Measurements from ENCODE around the gene RNF167.

Gene RNF167

DNA sequence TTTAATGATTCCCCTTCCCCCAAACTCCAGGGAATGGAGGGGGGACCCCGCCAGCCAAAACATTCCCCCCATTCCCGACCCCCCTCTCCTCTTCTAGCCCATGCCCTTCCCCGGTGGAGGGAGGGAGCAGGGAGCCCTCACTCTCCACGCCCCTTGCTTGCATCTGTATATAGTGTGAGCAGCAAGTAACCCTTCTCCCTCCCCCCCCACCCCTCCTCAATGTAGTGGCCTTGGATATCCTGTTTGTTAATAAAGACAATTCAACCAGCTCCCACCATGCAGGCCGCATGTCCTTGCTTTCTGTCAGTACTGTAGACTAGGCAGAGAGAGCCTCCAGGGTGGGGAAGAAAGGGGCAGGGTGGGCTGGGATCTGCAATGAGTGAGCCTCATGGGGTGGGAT is 42.3 kb upstream of the RNF167 start:
- Histone ChIP-seq H2AFZ (ENCODE audit: low read length) (no peak overlapping the region), H3F3A (ENCODE audit: low read depth) (no peaks in the 10 kb centered on the region), H3K9me2 (replicated peaks; ENCODE audit: low read depth, low read length) (no peaks in the 10 kb centered on the region), H3K4me3 (ENCODE audit: low read length, poor library complexity, severe bottlenecking) (no peak overlapping the region), H3K36me3 (ENCODE audit: insufficient read depth, low read length) (peaks cover 15% of the 10 kb centered on the region; the same call in 1 of the 2 replicates), H3K27me3 (ENCODE audit: insufficient read depth, low read length, poor library complexity, severe bottlenecking) (no peaks in the 10 kb centered on the region), H4K20me1 (ENCODE audit: insufficient read depth, low read length, poor library complexity, severe bottlenecking) (no peaks in the 10 kb centered on the region), H3K9me3 (ENCODE audit: insufficient read depth, low read depth, low read length) (no peaks in the 10 kb centered on the region), H3K4me2 (ENCODE audit: low read depth, low read length, poor library complexity, severe bottlenecking) (no peak overlapping the region), H3K79me2 (ENCODE audit: insufficient read depth, low read length) (no peaks in the 10 kb centered on the region), H3K4me1 (ENCODE audit: insufficient read depth, low read length, poor library complexity, severe bottlenecking) (peaks cover 1% of the 10 kb centered on the region), H3K9ac (ENCODE audit: low read depth, low read length, poor library complexity, severe bottlenecking) (no peak overlapping the region)
- TF ChIP-seq, protein P1, sequence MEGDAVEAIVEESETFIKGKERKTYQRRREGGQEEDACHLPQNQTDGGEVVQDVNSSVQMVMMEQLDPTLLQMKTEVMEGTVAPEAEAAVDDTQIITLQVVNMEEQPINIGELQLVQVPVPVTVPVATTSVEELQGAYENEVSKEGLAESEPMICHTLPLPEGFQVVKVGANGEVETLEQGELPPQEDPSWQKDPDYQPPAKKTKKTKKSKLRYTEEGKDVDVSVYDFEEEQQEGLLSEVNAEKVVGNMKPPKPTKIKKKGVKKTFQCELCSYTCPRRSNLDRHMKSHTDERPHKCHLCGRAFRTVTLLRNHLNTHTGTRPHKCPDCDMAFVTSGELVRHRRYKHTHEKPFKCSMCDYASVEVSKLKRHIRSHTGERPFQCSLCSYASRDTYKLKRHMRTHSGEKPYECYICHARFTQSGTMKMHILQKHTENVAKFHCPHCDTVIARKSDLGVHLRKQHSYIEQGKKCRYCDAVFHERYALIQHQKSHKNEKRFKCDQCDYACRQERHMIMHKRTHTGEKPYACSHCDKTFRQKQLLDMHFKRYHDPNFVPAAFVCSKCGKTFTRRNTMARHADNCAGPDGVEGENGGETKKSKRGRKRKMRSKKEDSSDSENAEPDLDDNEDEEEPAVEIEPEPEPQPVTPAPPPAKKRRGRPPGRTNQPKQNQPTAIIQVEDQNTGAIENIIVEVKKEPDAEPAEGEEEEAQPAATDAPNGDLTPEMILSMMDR (conservative IDR thresholded peaks at IDR 0.05; ENCODE audit: low read length): no peak
- no peak for TF ChIP-seq EZH2phosphoT487 (IDR thresholded peaks at IDR 0.05; ENCODE audit: borderline replicate concordance)

DNA sequence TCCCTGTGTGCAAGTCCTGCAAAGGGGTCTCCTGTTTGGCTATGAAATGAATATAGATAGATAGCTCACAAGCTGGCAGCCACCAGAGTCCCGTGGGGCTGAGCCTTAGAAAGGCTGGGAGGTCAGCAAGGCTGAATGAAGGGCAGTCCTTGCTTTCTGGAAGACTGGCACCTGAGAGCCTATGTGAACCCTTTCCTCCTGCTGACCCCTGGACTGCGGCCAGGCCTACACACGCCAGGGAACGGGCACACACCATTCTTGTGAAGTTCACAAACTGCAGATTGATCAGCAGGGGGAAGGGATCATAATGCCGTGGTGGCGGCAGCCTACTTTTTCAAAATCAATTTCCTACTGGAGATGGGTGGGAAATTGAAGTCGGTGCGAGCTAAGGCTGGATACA is 41.7 kb upstream of the RNF167 start:
- H3K9me2 ChIP-seq (replicated peaks; ENCODE audit: low read depth, low read length): no peaks in the 10 kb centered on the region
- no peaks in the 10 kb centered on the region for H4K20me1 ChIP-seq (ENCODE audit: insufficient read depth, low read length, poor library complexity, severe bottlenecking)
- no peak overlapping the region for H3K4me2 ChIP-seq (ENCODE audit: low read depth, low read length, poor library complexity, severe bottlenecking)
- no peaks in the 10 kb centered on the region for H3F3A ChIP-seq (ENCODE audit: low read depth)
- no peak for TF ChIP-seq EZH2phosphoT487 (IDR thresholded peaks at IDR 0.05; ENCODE audit: borderline replicate concordance)
- TF ChIP-seq, protein P1 (conservative IDR thresholded peaks at IDR 0.05; ENCODE audit: low read length): no peak
- H3K79me2 ChIP-seq (ENCODE audit: insufficient read depth, low read length): no peaks in the 10 kb centered on the region
- H2AFZ ChIP-seq (ENCODE audit: low read length): no peak overlapping the region
- H3K4me1 ChIP-seq (ENCODE audit: insufficient read depth, low read length, poor library complexity, severe bottlenecking): peaks cover 7% of the 10 kb centered on the region
- no peaks in the 10 kb centered on the region for H3K27me3 ChIP-seq (ENCODE audit: insufficient read depth, low read length, poor library complexity, severe bottlenecking)
- H3K36me3 ChIP-seq (ENCODE audit: insufficient read depth, low read length): peaks cover 15% of the 10 kb centered on the region; the same call in 1 of the 2 replicates
- no peaks in the 10 kb centered on the region for H3K9me3 ChIP-seq (ENCODE audit: insufficient read depth, low read depth, low read length)
- H3K4me3 ChIP-seq (ENCODE audit: low read length, poor library complexity, severe bottlenecking): no peak overlapping the region
- no peak overlapping the region for H3K9ac ChIP-seq (ENCODE audit: low read depth, low read length, poor library complexity, severe bottlenecking)

DNA sequence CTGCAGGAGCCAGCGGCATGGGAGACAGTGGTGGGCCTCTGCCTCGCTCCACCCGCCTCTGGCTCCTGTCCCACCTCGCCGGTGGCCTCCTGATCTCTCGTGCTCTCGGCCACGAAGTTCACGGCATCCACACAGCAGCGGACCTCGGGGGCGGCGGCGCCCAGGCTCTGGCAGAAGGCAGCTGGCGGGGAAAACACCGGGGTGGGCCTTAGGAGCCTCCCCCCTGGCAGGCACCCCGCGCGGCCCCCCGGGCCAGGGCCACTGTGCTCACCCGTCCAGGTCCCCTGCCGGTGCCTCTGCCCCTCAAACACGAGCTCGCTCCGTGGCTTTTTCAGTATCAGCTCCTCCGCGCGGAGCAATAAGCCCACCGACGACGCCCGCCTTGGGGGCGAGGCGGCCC is 41.1 kb upstream of the RNF167 start:
- H3K4me3 ChIP-seq (ENCODE audit: low read length, poor library complexity, severe bottlenecking): no peak overlapping the region

More for the DNA sequence above, 41.1 kb upstream of the RNF167 start:
- no peak for TF ChIP-seq EZH2phosphoT487 (IDR thresholded peaks at IDR 0.05; ENCODE audit: borderline replicate concordance)
- TF ChIP-seq, protein P1 (conservative IDR thresholded peaks at IDR 0.05; ENCODE audit: low read length): no peak
- Histone ChIP-seq H4K20me1 (ENCODE audit: insufficient read depth, low read length, poor library complexity, severe bottlenecking) (no peaks in the 10 kb centered on the region), H3K4me1 (ENCODE audit: insufficient read depth, low read length, poor library complexity, severe bottlenecking) (peaks cover 8% of the 10 kb centered on the region), H3K4me2 (ENCODE audit: low read depth, low read length, poor library complexity, severe bottlenecking) (no peak overlapping the region), H3K9me3 (ENCODE audit: insufficient read depth, low read depth, low read length) (no peaks in the 10 kb centered on the region), H3F3A (ENCODE audit: low read depth) (no peaks in the 10 kb centered on the region), H3K36me3 (ENCODE audit: insufficient read depth, low read length) (peaks cover 15% of the 10 kb centered on the region; the same call in 1 of the 2 replicates), H3K27me3 (ENCODE audit: insufficient read depth, low read length, poor library complexity, severe bottlenecking) (no peaks in the 10 kb centered on the region), H2AFZ (ENCODE audit: low read length) (no peak overlapping the region), H3K9ac (ENCODE audit: low read depth, low read length, poor library complexity, severe bottlenecking) (no peak overlapping the region), H3K79me2 (ENCODE audit: insufficient read depth, low read length) (no peaks in the 10 kb centered on the region), H3K9me2 (replicated peaks; ENCODE audit: low read depth, low read length) (no peaks in the 10 kb centered on the region)

Measured in Loucy (cell line).